SK-N-MC (cell line): Measurements from ENCODE around the gene PHF8.

Source experiments
- DNase-seq: peaks from one replicate; pipeline ENCODE4 v3.0.0-alpha.2; 2011; ENCODE audit warnings: low read depth, low spot score
- H3K27ac ChIP-seq: fragments of 200-600 bp; sonication (generic); 2 replicates; pipeline ENCODE4 v1.5.1; 2016; ENCODE audit warnings: mixed run types
- H3K36me3 ChIP-seq: fragments of 200-600 bp; sonication (generic); 2 replicates; pipeline ENCODE4 v1.6.1; 2017; ENCODE audit warnings: antibody characterized with exemption, low read length, mixed read lengths; ENCODE audit not compliant: insufficient read depth
- H3K4me3 ChIP-seq: fragments of 200-600 bp; sonication (generic); 2 replicates; pipeline ENCODE4 v1.5.1; 2016
- H3K9ac ChIP-seq: fragments of 200-600 bp; sonication (generic); 2 replicates; pipeline ENCODE4 v1.8.0; 2017; ENCODE audit warnings: mixed run types, mixed read lengths; ENCODE audit not compliant: insufficient read length
- H3K9me3 ChIP-seq: fragments of 200-600 bp; sonication (generic); 2 replicates; pipeline ENCODE4 v1.6.1; 2017; ENCODE audit warnings: low read depth, mild to moderate bottlenecking, antibody characterized with exemption, low read length, moderate library complexity, mixed read lengths
- EZH2 ChIP-seq: fragments of 200-600 bp; sonication (generic); IDR thresholded peaks from one replicate; pipeline ENCODE4 v1.6.1; 2017; ENCODE audit warnings: antibody characterized with exemption
- FOXP2 ChIP-seq: optimal IDR thresholded peaks from 2 replicates; pipeline ENCODE3; 2011; ENCODE audit warnings: mild to moderate bottlenecking, moderate library complexity; ENCODE audit not compliant: insufficient read depth; ENCODE audit errors: extremely low read length, control extremely low read depth
- POLR2AphosphoS5 ChIP-seq: IDR thresholded peaks from 2 replicates; pipeline ENCODE4 v1.6.1; 2012; ENCODE audit warnings: mild to moderate bottlenecking, low read depth, low read length, borderline replicate concordance

PHF8 gene

DNA sequence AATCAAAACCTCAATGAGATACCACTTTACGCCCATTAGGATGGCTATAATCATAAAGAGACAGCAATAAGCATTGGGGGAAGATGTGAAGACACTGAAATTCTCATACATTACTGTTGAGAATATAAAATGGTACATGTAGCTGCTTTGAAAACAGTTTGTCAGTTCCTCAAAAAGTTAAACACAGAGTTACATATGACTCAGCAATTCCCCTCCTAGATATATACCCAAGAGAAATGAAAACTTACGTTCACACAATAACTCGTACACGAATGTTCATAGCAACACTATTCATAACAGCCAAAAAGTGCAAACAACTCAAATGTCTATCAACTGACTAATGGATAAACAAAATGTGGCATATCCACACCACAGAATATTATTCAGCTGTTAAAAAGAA, 36.6 kb downstream of the PHF8 start:
- H3K27ac ChIP-seq = no peak overlapping the region
- no peak overlapping the region for H3K9ac ChIP-seq
- DNase-seq = no peak
- no peaks in the 10 kb centered on the region for H3K9me3 ChIP-seq
- H3K36me3 ChIP-seq = no peaks in the 10 kb centered on the region; the same call in 1 of the 2 replicates
- no peak overlapping the region for H3K4me3 ChIP-seq
- TF ChIP-seq FOXP2 (no peak), POLR2AphosphoS5 (no peak), EZH2 (no peak)

DNA sequence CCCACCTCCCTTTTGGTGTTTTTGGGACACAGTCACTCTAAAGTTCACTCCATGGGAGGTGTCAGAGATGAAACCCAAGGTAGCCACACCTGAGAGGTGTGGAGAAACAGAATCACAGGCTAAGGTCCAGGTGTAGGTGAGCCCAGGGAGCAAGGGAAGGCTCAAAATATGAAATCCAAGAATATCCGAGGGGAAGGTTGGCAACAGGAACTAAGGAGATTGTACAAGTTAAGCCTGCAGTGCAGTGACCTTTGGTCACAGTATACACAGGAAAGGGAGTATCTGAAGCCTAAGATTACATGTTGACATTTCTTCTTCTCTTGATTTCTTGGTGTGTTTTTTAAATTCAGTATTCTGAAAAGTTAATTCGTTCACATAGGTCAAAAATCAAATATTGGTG, 46.5 kb downstream of the PHF8 start:
- H3K9ac ChIP-seq = no peak overlapping the region
- TF ChIP-seq FOXP2 = no peak
- TF ChIP-seq POLR2AphosphoS5 = no peak
- no peak for TF ChIP-seq EZH2
- peaks cover 5% of the 10 kb centered on the region; the same call in 1 of the 2 replicates for H3K36me3 ChIP-seq
- DNase-seq = no peak
- H3K9me3 ChIP-seq = no peaks in the 10 kb centered on the region
- H3K27ac ChIP-seq = no peak overlapping the region
- H3K4me3 ChIP-seq = no peak overlapping the region

DNA sequence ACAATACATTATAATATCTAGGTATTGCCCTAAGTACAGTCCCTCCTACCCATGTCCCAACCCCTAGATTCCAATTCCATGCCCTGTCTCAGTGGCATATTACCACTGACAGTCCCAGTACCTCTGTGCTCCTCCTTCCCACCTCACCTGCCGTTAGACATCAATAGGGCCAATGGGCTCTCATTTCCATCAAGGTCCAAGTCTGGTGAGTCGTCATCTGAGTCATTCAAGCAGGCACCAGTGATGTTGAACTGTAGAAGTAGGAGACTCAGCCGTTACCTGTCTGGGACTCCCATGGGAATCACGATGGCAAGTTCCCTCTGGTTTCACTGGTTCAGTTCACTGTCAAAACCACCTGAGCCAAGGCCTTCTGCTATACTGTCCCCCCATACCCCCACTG, 51.7 kb downstream of the PHF8 start:
- no peak overlapping the region for H3K27ac ChIP-seq
- DNase-seq = no peak
- H3K9me3 ChIP-seq = no peaks in the 10 kb centered on the region
- no peak for TF ChIP-seq POLR2AphosphoS5
- TF ChIP-seq EZH2 = no peak
- H3K9ac ChIP-seq = no peak overlapping the region
- peaks cover 7% of the 10 kb centered on the region; the same call in 1 of the 2 replicates for H3K36me3 ChIP-seq
- no peak overlapping the region for H3K4me3 ChIP-seq

DNA sequence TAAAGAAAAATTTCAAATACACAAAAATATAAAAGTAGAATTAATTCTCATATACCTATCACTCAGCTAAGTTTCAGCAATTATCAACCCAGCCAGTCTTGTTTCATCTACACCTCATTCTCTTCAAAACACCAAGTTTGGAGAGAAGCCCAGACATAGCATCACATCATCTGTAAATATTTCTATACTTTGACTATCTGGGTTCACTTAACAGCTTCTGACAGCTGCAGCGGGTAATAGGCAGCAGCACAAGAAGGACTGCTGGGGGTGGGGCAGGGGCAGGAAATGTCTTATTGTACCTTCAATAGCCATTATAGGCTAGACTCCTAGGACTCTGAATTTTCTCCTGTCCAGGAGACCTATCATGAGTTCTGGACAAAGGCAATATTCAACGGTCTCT, 54.1 kb downstream of the PHF8 start:
- H3K9me3 ChIP-seq = no peaks in the 10 kb centered on the region
- no peak overlapping the region for H3K9ac ChIP-seq
- no peak for DNase-seq
- no peak overlapping the region for H3K4me3 ChIP-seq
- TF ChIP-seq EZH2 (no peak), POLR2AphosphoS5 (no peak), FOXP2 (no peak)
- no peak overlapping the region for H3K27ac ChIP-seq
- H3K36me3 ChIP-seq = peaks cover 7% of the 10 kb centered on the region; the same call in 1 of the 2 replicates

DNA sequence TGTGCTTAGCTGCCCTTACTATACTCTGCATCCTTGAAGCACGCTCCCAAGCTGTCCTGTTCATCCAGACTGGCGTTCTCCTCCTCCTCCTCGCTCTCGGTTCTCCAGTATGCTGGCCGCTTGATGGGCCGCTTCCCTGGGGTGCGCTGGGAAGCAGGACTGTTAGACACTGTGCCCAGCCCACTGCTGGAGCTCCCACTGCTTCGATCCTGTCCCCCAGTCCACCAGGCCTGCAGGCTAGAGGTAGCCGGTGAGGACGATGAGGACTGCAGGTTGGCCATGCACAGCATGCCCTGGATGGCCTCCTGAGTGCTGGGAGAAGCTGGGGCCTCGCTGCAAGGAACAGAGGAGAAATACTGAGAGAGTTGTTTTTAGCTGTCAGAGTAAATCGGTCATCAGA, 59.4 kb downstream of the PHF8 start:
- DNase-seq = no peak
- Histone ChIP-seq H3K9ac (no peak overlapping the region), H3K4me3 (no peak overlapping the region), H3K27ac (no peak overlapping the region), H3K9me3 (no peaks in the 10 kb centered on the region), H3K36me3 (no peaks in the 10 kb centered on the region)
- TF ChIP-seq EZH2 (no peak), FOXP2 (no peak), POLR2AphosphoS5 (no peak)

DNA sequence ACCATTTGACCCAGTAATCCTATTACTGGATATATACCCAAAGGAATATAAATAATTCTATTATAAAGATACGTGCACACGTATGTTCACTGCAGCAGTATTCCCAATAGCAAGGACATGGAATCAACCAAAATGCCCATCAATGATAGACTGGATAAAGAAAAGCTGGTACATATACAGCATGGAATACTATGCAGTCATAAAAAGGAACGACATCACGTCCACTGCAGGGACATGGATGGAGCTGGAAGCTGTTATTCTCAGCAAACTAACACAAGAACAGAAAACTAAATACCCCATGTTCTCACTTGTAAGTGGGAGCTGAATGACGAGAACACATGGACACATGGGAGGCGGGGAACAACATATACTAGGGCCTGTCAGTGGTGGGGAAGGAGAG, 69.7 kb downstream of the PHF8 start:
- Histone ChIP-seq H3K9ac (no peak overlapping the region), H3K9me3 (no peaks in the 10 kb centered on the region), H3K4me3 (no peak overlapping the region), H3K27ac (no peak overlapping the region), H3K36me3 (peaks cover 8% of the 10 kb centered on the region; the same call in 1 of the 2 replicates)
- TF ChIP-seq FOXP2 (no peak), EZH2 (no peak), POLR2AphosphoS5 (no peak)
- no peak for DNase-seq

DNA sequence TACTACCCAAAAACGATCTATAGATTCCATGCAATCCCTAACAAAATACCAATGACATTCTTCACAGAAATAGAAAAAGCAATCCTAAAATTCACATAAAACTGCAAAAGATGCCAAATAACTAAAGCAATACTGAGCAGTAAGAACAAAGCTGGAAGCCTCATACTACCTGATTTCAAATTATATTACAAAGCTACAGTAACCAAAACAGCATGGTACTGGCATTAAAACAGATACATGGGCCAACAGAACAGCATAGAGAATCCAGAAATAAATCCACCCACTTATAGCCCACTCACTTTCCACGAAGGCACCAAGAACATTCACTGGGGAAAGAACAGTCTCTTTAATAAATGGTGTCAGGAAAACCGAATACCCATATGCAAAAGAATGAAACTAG, 74.7 kb downstream of the PHF8 start:
- no peak for DNase-seq
- TF ChIP-seq EZH2 (no peak), FOXP2 (no peak), POLR2AphosphoS5 (no peak)
- Histone ChIP-seq H3K9me3 (no peaks in the 10 kb centered on the region; the same call in 1 of the 2 replicates), H3K4me3 (no peak overlapping the region), H3K36me3 (peaks cover 6% of the 10 kb centered on the region; the same call in 1 of the 2 replicates), H3K27ac (no peak overlapping the region), H3K9ac (no peak overlapping the region)

DNA sequence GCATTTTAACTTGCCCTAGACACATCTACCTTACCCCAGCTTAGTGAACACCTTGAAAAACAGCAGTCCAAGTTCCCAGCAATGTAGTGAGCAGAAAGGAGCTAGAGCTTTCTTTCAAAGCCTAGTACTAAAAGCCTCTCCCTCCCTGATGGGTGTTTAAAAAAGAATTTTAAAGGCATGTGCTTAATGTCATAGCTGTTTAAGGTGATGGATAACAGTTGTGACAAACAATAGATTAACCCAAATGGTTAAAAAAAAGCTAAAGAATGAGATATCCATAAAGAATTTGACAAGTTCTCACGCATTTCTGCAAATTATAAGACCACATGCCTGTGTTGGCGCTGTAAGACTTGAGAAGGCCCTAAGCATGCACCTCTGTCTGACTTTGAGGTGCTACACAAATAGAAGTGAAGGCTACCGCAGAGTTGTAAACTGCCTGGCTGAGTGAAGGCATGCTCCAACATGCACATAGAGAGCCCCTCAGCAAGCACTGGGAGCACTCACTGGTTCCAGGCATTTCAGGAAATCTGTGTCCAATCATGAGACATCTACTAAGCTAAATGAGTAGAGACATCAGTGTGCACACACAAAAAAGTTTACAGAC, 94.0 kb downstream of the PHF8 start:
- no peak for DNase-seq
- Histone ChIP-seq H3K36me3 (no peaks in the 10 kb centered on the region), H3K9ac (no peak overlapping the region), H3K27ac (no peak overlapping the region), H3K9me3 (no peaks in the 10 kb centered on the region), H3K4me3 (no peak overlapping the region)
- TF ChIP-seq EZH2 (no peak), FOXP2 (no peak), POLR2AphosphoS5 (no peak)

DNA sequence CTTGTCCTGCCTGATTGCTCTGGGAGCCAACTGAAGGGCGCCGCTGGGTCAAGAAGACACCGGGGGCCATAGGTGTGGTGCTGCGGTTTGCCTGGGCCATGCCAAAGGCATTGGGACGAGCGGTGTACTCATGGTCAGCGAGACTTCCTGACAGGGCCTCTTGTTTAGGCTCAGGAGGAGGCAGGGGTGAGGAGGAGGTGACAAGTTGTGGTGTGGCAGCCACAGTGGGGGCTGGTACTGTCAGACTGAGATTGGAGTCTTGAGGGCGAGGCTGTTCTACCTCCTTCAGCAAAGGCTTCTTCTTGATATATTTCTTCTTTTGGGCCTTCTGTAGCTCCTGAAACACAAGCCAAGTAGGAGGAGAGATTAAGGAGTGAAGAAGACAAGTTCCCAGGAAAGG, 104.1 kb downstream of the PHF8 start:
- no peak overlapping the region for H3K9ac ChIP-seq
- TF ChIP-seq FOXP2 = no peak
- no peak for TF ChIP-seq POLR2AphosphoS5
- no peak for TF ChIP-seq EZH2
- no peak overlapping the region for H3K4me3 ChIP-seq
- DNase-seq = no peak
- H3K9me3 ChIP-seq = no peaks in the 10 kb centered on the region
- H3K27ac ChIP-seq = no peak overlapping the region
- no peaks in the 10 kb centered on the region; the same call in 1 of the 2 replicates for H3K36me3 ChIP-seq
